Measurements from ENCODE around the gene SMOC2.

SMOC2 gene

DNA sequence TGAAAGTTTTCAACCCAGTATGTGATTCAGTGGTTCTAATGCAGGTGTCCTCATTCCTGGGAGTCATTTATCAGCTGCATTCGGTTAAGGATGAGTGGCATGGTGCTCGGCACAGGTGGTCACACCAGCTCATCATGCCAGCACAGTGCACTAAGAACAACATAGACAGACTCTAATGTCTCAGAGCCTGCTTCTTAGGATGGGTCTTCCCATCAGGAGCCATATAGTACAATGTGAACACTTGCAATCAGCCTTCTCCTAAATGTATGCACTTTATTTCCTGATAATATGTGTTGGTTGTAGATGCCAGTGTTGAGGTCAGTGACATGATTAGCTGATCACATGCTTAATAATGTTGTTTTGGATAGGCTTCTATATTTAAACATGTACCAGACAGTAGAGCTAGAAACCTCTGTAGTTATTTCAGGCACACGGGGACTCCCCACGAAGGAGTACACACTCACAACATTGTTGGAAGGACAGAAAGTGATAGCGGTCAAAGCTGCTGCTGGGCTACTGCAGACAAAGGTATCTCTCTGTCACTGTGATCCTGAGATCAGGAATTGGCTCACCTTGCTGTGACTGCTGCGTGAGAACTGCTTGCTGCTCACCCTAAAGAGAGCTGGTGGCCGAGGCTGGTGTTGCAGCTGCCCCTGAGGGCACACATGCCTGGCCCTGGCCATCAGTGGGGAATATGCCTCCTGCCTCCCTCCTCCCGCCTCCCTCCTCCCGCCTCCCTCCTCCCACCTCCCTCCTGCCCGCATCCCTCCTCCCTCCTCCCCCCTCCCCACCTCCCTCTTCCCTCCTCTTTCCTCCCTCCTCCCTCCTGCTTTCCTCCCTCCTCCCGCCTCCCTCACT is 195.4 kb downstream of the SMOC2 start:
- no peak for DNase-seq

- DNase-seq, result no peak
These were observed 196.8 kb downstream of the SMOC2 start for GRCh38 chr6:168637834-168638233.

GRCh38 chr6:168638468-168639271 is 197.7 kb downstream of the SMOC2 start:
- no peak for DNase-seq

DNA sequence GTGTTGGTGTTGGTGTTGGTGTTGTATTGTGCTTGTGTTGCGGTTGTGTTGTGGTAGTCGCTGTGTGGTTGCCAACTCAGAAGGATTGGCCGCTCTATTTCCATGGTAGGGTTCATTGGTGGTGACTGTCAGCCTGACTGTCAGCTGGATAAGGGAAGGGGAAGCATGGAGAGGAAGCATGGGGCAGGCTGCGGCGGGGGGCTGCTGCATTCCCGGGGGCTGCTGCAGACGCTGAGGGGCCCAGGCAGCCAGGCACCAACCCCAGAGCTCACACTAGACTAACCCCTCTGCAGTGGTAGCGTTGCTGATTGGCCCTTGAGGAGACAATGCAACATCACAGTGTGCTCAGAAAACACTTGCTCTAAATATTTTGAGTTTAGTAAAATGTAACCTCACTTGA is 199.2 kb downstream of the SMOC2 start:
- no peak for DNase-seq

DNA sequence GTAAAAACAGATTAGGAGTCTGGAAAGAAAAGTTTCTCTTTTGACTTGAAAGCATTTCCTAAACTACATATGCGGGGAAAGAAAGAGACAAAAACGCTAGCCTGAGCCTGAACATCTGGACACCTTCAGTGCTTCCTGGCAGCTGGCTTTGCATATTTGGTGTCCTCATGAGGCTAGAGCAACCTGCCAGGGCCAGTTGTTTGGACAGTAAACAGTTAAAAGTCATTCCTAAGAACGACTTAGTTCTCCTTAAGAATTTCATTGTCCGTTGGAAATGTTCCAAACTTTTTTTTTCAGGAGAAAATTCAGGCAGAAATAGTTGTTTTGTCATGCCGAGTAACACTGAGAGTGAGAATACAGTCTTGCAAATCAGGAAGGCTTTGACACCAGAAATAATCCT is 199.8 kb downstream of the SMOC2 start:
- no peak for DNase-seq

DNA sequence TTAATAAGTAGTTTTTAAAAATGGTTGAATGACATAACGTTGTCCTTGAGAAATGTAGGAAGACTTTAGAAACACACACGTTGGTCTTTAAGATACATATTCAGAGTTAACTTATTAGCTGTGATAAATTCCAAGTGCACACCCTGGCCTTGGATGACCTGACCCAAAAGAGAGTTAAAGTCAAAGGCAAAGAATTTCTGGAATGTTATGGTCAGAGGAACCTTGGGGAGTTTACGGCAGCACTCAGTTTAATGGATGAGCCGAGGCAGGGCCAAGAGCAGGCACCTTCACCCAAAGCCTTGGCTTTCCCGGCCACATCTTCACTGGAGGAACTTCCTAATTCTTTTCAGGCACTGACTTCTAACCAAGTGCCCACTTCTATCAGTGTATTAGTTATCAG is 200.5 kb downstream of the SMOC2 start:
- DNase-seq, result no peak

DNA sequence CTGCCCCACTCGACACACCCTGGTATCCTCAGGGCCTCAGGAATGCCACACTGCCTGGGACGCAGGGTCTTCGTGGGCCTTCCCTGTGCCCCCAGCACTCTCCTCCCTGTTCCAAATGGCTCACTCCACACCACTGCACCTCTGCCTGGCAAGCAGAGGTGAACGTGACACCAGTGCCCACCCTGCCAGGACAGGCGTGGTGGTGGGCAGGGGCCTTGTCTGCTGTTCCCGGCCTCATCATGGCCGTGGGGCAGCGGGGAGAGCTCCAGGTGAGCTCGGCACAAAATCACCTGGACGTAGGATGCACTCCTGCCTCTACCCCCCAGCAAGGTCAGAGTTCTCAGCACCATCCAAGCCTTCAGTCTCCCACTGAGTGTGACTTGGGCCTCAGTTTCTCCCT is 202.4 kb downstream of the SMOC2 start:
- DNase-seq, result no peak

DNA sequence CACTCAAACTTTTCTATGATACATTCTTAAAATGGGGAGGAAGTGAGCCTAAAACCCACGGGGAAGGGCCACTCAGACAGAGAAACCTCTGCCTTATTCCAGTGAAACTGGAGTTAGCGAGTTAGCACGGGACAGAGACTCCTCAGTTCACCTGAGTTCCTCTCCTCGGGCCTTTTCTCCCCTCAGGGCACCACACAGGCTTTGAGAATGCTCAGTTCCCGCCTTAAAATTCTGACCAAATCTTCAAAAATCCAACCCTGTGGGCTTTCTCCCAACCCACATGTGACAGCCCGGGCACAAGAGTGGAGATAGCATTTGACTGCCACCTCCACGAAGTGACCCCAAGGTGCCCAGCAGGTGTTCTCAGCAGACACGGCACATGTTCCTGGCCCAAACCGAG is 204.3 kb downstream of the SMOC2 start:
- DNase-seq, result no peak

- no peak for DNase-seq
These were observed 206.3 kb downstream of the SMOC2 start for GRCh38 chr6:168647271-168647670.

DNA sequence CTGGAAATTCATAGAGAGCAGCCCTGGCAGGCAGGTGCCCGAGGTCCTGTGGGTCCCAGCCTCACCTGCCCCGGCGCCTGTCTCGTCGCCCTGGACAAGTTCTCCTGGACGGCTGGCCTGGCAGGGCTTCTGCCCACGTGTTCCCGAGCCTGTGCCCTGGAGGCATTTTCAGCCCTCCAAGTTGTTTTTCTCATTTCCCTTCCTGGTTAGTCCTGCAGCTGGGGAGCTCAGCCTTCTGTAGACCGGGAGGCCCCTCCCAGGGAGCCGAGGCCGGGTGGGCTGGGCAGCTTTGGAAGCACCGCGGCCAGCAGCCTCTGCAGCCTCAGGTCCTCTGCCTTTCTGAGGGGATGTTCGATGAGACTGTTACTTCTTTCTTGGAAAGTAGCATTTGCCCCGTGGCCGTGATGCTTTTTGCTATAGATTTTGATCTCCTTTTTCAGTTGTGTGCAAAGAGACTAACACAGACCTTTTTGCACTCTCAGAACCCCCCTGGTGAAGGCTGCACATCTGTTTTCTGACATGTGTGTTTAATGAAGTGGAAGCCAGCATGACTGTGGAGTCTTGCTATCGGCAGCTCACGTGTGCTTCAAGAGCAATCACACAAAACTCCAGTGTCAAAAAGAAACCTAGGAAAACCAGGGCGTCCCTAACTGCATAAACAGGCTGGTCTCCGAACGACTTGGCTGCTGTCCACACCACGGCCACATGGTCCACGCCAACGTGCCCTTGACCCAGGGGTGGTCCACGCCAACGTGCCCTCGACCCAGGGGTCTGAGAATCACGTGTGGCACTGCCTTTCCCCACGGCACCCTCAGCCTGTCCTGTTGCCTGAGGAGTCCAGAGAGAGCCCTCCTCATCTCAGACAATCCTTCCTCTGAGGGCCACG is 207.5 kb downstream of the SMOC2 start:
- no peak for DNase-seq

DNA sequence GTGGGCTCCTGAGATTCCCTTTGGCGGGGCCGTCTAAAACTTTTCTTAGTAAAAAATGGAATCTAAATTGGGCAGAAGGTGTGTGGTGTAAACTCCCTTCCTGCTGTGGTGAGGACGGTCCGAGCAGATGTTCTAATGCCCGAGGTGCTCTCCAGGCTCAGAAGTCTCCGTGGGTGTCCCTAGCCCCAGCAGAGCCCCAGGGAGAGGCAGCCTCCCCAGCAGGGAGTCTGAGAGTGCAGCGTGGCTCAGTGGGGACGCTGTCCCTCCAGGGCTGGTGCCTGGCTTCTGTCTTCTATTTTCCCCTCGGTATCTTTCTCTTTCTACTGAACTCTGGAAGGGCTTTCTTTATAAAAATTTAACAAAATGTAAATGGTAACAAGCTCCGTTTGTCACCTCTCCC is 208.2 kb downstream of the SMOC2 start:
- DNase-seq, result no peak

DNA sequence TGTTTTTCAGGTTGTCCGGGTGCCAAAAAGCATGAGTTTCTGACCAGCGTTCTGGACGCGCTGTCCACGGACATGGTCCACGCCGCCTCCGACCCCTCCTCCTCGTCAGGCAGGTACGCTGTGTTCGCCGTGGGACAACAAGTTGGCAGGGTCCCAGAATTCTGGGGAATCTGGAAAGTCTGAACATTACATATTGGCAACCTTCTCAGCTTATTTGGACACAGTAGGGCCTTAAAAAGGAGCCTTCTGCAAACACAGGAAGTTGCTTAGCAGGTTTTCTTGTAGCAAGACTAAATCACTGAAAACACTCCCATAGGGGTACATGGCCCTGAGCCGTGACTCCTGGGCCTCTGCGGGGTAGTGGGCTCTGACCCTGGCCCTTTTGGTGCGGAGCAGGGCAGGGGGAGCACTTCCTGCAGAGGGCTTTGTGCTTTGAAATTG is 209.7 kb downstream of the SMOC2 start:
- DNase-seq, result no peak

GRCh38 chr6:168655462-168656152 is 214.6 kb downstream of the SMOC2 start:
- DNase-seq, result no peak

DNA sequence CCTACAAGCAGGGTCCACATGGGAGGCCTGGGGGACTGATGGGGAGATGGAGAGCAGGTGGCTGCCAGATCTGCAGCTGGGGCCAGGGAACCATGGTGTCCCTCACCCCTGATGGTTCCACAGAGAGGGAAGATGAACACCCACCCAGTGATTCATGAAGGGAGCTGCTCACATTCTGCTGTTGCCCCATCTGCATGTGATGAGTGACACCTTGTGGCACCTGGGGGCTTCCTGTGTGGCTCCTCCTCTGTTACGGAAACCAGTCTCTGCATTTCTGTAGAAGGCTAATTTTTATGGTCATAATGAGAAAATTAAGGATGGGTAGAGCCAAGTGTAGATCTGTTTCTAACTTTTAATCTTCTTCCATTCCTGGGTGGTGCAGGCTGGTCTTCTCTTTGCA is 217.1 kb downstream of the SMOC2 start:
- DNase-seq, result no peak

DNA sequence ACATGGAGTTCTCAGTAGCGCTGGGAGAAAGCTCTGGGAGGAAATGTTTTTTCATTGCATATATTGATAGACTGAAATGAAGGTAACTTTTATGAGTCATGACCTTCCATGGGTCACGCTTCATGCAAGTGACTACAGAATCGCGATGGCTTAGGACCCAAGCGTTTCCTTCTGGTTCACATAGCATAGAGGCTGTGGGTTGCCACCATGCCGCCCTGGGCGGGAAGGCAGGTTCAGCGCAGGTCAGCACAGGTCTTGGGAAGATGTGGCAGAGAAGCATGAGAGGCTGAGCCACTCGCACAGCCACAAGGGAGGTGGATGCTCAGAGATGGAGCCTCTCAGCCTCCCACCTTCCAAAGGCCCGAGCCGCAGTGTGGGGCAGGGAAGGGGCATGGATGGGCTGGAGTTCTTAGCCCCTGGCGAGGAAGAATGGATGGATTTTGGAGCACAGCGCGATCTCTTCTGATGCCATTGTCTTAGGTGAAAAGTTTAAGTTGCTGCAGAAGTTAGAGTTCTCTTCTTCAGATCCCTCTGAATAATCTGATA is 219.5 kb downstream of the SMOC2 start:
- DNase-seq, result no peak

DNA sequence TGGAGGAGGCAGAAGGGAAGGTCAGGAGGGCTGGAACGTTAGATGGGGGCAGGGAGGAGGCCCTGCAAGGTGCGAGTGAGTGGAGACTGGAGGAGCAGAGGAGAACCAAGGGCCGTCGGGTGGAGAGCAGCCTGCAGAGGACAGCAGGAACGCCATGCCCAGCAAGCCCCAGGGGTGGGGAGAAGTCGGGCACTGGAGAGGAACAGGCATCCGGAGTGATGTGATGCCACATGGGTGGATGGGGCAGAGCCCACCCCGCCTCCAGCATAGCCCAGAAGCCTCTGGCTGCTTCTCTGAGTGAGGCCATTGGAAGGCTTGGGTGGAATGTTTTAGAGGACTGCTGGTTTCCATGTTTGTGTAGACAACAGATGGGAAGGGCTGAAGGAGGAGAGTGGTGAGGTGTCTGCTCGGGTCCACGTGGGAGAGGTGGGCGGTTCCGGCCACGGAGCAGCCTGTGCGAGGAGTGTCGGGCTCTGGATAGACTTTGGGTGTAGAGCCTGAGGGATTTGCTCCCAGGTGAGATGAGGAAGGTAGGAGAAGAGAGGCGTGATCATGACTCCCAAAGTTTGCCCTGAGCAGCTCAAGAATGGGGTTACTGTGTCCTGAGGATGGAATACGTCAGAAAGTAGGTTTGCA is 221.4 kb downstream of the SMOC2 start:
- DNase-seq, result no peak

DNA sequence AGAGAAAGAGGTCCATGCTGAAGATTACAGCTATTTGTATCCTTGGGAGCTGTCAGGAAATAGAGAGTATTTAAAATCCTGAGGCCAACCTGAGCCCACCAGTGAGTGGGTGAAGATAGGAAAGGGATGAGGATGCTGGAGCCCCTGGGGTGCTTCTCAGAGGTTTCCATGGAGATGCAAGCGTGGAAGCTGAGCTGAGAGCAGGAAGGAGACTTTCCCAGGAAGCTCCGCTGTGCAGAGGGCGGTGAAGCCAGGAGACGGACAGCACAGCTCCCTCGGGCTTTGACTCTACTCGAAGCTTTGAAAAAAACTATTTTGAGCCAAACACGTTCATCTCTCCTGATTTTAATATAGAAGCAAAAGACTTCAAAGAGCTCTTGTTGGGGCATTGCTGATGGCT is 222.1 kb downstream of the SMOC2 start:
- DNase-seq, result no peak

GRCh38 chr6:168664956-168665355 is 224.0 kb downstream of the SMOC2 start:
- DNase-seq, result no peak

GRCh38 chr6:168666170-168666569 is 225.2 kb downstream of the SMOC2 start:
- DNase-seq, result no peak

GRCh38 chr6:168666699-168667427 is 225.9 kb downstream of the SMOC2 start:
- DNase-seq, result no peak

GRCh38 chr6:168667428-168667805 is 226.4 kb downstream of the SMOC2 start:
- DNase-seq, result no peak
